Skeletal muscle tissue (tissue), 4 donors: ENCODE data around the gene ULBP3. TPM values are rescaled to one million over a fixed set of nuclear protein-coding genes. Genes with fewer than 3 reads are reported as not detected.

Source experiments
- H3K27ac ChIP-seq: one replicate; pipeline ENCODE4 v1.7.0; 2013; ENCODE audit warnings: mild to moderate bottlenecking, low read depth, low read length, inconsistent platforms
- H3K27me3 ChIP-seq, 3 donors: one replicate each; pipeline ENCODE4 v1.7.0; 2013; ENCODE audit warnings: low read length in 3 of 3; ENCODE audit not compliant: control insufficient read depth in 3 of 3, insufficient read depth in 3 of 3
- H3K36me3 ChIP-seq, 3 donors: one replicate each; pipeline ENCODE4 v1.7.0; 2013; ENCODE audit warnings: low read length in 3 of 3; ENCODE audit not compliant: control insufficient read depth in 3 of 3, insufficient read depth in 3 of 3
- H3K4me1 ChIP-seq, 3 donors: one replicate each; pipeline ENCODE4 v1.7.0; 2013; ENCODE audit warnings: low read length in 3 of 3, mild to moderate bottlenecking in 3 of 3; ENCODE audit not compliant: control insufficient read depth in 3 of 3, insufficient read depth in 3 of 3
- H3K4me3 ChIP-seq, 3 donors: one replicate each; pipeline ENCODE4 v1.7.0; 2013; ENCODE audit warnings: low read length in 3 of 3
- H3K9ac ChIP-seq, 3 donors: one replicate each; pipeline ENCODE4 v1.7.0; 2013; ENCODE audit warnings: low read length in 3 of 3, mild to moderate bottlenecking in 3 of 3, moderate library complexity in 2 of 3, low read depth in 1 of 3
- H3K9me3 ChIP-seq, 3 donors: one replicate each; pipeline ENCODE4 v1.7.0; 2013; ENCODE audit warnings: low read length in 3 of 3; ENCODE audit not compliant: control insufficient read depth in 3 of 3
- total RNA-seq: library from RNA; depleted of rRNA; stranded (reverse); fragments of >200 nt; gene quantifications from one replicate; pipeline ENCODE4 v1.2.3, GENCODE V29; 2014
- donor health status: Osteomylitis.

ULBP3 gene
- total RNA-seq, result 1.0 TPM

DNA sequence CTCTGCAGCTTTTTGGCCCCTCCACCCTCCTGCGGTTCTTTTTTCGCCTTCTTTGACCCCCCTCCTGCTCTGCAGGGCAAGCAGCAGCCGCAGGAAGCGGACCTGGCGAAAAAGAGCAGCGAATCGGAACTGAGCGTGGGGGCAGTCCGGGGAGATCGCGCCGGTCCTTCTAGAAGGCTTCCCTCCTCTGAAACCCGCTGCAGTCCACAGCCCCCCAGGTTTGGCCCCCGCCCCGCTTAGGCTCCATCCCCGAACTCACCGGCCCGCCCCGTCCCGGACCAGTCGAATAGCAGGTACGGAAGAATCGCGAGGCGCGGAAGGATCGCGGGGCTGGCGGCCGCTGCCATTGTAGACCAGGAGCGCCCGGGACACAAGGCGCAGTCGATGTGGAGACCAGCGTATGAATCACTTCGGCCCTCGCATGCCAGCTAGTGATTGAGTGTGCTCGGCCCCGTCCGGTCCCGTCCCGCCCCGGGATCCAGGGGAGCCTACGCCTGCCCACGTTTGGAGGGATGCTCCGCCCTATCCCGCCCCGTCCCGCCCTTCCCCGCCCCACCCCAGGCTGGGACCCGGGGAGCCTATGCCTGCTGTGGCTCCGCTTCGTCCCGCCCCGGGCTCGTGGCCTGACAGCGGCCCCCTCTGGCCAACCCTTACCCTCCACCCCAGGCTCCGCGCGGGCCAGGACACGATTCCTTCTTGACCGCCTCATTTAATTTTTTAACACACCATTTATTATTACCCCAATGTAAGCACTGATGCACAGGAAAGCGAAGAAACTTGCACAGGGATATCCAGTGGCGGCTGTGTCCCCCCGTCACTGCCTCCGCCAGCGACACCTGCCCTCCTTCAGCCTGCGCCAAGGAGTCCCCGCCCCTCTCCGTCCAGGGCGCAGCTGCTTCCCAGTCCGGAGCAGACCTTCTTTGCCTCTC, at the start of gene ULBP3:
ULBP3 (minus strand) TSS at position 402 of the 929 bp plus-strand sequence; CDS start at position 347, 55 bp downstream.
- H3K27me3 ChIP-seq, result peaks cover 3 to 6% (median 5%) of the 10 kb centered on the region in 3 donors
- H3K4me1 ChIP-seq, result peaks cover 3 to 7% (median 6%) of the 10 kb centered on the region in 3 donors
- peak within 1 kb of the TSS; percentile 20 to 70 (median 47) for H3K9ac ChIP-seq
- H3K4me3 ChIP-seq, result peak within 1 kb of the TSS; percentile 59 to 76 (median 66)
- H3K9me3 ChIP-seq, result no peaks in the 10 kb centered on the region
- no peaks in the 10 kb centered on the region for H3K36me3 ChIP-seq
- H3K27ac ChIP-seq, result no peak within 1 kb of the TSS

DNA sequence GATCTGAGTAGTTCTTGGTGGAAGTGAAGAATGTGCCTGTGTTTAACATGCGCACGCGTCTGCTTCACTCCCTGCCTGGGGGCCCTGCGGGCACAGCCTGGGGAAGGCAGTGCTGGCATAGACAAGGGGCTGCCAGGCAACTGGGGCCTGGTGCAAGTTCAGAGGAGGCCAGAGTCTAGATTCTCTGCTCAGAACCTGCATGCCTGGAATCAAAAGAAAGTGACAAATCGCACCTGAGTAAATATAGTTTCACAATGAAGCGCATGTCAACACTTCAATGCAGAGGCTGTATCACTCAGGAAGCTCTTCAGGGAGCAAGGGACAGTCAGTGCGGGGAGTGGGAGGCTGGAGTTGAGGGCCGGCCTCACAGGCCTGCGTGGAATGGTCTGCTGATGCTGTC, 49.7 kb upstream of the ULBP3 start:
- H3K27me3 ChIP-seq, result no peaks in the 10 kb centered on the region
- H3K27ac ChIP-seq, result no peak overlapping the region
- H3K9me3 ChIP-seq, result no peaks in the 10 kb centered on the region
- no peak overlapping the region for H3K9ac ChIP-seq
- H3K4me1 ChIP-seq, result no peaks in the 10 kb centered on the region
- H3K36me3 ChIP-seq, result no peaks in the 10 kb centered on the region
- H3K4me3 ChIP-seq, result no peak overlapping the region

DNA sequence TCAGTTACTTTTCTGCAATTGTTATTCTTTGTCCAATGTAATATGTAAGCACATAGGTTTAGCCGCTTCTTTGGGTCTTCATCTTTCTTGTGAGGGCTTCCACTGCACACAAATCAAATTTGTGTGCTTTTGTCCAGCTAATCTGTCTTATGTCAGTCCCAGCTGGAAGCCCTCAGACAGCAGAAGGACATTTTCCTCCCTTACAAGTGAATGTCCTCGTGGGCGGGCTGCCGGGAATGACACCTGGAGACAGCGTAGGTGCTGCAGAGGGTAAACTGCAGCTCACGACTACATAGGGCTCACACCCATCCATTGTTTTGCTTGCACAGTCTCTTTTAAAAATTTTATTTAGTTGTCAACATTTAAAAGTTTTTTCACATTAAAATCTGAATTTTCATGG, 49.3 kb upstream of the ULBP3 start:
- H3K4me1 ChIP-seq, result no peaks in the 10 kb centered on the region
- H3K27ac ChIP-seq, result no peak overlapping the region
- H3K27me3 ChIP-seq, result no peaks in the 10 kb centered on the region
- H3K9me3 ChIP-seq, result no peaks in the 10 kb centered on the region
- H3K9ac ChIP-seq, result no peak overlapping the region
- no peaks in the 10 kb centered on the region for H3K36me3 ChIP-seq
- no peak overlapping the region for H3K4me3 ChIP-seq

DNA sequence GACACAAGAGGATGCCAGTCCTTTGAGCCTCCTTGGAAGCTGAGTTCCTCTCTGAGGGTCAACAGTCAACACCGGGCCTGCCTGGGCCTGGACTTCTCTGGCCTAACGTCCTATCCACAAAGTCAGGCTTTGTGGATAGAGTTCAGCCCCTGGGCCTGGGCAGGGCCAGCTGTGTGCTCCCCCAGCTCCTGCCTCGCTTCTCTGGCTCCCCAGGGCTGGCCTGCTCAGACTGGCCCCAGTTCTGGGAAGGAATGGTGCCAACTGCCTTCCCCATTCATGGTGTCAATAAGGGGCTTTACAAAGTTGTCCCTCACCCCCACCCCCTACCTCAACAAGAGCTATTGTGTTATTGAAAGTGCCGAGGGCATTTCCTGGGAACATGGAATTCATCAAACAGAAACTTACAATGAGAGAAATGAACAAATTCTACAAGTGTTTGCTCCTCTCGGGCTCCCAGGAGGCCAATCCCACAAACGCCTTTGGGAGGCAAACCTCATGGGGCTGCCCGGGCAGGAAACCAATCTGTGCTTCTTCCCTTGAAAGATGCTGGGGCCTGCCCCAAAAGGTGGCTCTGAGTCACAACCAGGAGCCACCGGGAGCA, 47.4 kb upstream of the ULBP3 start:
- no peak overlapping the region for H3K4me3 ChIP-seq
- no peaks in the 10 kb centered on the region for H3K36me3 ChIP-seq
- H3K9ac ChIP-seq, result no peak overlapping the region
- no peaks in the 10 kb centered on the region for H3K4me1 ChIP-seq
- no peaks in the 10 kb centered on the region for H3K9me3 ChIP-seq
- H3K27me3 ChIP-seq, result peaks cover 0 to 2% (median 2%) of the 10 kb centered on the region in 3 donors
- no peak overlapping the region for H3K27ac ChIP-seq

DNA sequence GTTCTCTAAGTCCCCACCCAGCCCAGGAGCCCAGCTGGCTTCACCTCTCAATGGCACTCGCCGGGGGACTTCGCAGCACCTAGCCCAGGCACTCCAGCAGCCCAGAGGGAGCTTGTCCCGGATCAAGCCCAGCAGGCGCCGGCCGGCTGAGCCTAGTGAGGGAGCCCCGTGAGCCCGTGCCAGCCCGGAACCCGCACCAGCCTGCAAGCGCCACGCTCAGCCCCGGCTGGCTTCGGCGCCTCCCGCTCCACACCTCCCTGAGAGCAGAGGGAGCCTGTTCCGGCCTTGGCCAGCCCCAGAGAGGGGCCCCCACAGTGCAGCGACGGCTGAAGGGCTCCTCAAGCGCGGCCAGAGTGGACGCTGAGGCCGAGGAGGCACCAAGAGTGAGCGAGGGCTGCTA, 46.8 kb upstream of the ULBP3 start:
- Histone ChIP-seq H3K27me3 (peaks cover 0 to 5% (median 3%) of the 10 kb centered on the region in 3 donors), H3K4me1 (no peaks in the 10 kb centered on the region), H3K36me3 (no peaks in the 10 kb centered on the region), H3K4me3 (no peak overlapping the region), H3K9ac (no peak overlapping the region), H3K27ac (no peak overlapping the region), H3K9me3 (no peaks in the 10 kb centered on the region)

DNA sequence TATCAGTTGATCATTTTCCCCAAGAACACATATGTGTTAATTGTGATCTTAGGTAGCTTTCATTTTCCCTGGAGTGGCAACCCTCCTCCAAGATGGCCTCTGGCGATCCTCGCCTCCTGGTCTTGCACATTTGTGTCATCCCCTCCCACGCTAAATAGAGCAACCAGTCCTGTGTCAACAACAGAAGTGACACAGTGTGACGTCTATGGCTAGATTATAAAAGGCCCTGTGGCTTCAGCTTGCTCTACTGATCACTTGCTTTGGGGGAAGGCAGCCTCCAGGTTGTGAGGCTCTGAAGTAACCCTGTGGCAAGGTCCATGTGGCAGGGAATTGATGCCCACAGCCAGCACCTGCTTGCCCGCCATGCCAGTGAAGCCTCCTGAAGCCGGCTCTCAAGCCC, 43.3 kb upstream of the ULBP3 start:
- Histone ChIP-seq H3K27me3 (peaks cover 0 to 5% (median 3%) of the 10 kb centered on the region in 3 donors), H3K27ac (no peak overlapping the region), H3K4me1 (no peaks in the 10 kb centered on the region), H3K9me3 (no peaks in the 10 kb centered on the region), H3K36me3 (no peaks in the 10 kb centered on the region), H3K9ac (no peak overlapping the region), H3K4me3 (no peak overlapping the region)

DNA sequence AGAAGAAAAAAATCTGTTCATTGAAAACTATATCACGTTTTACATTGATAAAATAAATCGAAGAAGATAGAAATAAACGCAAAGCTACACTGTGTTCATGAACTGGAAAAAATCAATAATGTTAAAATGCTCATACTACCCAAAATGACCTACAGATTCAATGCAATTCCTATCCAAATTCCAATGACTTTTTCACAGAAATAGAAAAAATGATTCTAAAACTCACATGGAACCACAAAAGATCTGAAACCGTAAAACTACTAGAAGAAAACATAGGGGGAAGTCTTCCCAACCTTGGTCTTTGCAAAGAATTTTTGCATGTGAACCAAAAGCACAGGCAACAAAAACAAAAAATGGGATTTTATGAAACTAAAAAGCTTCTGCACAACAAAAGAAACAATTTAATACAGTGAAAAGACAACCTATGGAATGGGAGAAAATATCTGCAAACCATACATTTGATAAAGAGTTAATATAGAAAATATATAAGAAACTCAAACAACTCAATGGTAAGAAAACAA, 33.9 kb upstream of the ULBP3 start:
- Histone ChIP-seq H3K27me3 (no peaks in the 10 kb centered on the region), H3K9ac (no peak overlapping the region), H3K4me1 (no peaks in the 10 kb centered on the region), H3K27ac (no peak overlapping the region), H3K4me3 (no peak overlapping the region), H3K36me3 (no peaks in the 10 kb centered on the region), H3K9me3 (no peaks in the 10 kb centered on the region)

DNA sequence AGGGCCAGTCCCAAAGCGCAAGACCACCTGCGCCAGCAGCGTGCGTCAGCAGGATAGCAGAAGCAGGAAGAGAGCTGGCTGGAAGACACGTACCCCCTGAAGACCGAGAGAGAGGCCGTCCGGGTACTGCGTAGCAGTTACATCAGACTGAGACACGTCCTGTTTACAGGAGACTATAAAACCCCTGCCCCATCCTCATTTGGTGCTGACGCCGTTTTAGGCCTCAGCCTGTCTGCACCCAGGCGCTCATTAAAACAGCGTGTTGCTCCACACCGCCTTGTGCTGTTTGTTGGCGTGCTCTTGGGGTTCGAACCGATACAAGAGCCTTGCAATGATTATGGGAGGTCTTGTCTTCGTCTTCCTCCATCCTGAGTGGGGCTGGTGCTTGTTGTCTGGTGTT, 31.8 kb upstream of the ULBP3 start:
- H3K4me3 ChIP-seq, result no peak overlapping the region
- no peaks in the 10 kb centered on the region for H3K27me3 ChIP-seq
- no peak overlapping the region for H3K27ac ChIP-seq
- H3K36me3 ChIP-seq, result no peaks in the 10 kb centered on the region
- no peaks in the 10 kb centered on the region for H3K4me1 ChIP-seq
- H3K9me3 ChIP-seq, result no peaks in the 10 kb centered on the region
- H3K9ac ChIP-seq, result no peak overlapping the region

DNA sequence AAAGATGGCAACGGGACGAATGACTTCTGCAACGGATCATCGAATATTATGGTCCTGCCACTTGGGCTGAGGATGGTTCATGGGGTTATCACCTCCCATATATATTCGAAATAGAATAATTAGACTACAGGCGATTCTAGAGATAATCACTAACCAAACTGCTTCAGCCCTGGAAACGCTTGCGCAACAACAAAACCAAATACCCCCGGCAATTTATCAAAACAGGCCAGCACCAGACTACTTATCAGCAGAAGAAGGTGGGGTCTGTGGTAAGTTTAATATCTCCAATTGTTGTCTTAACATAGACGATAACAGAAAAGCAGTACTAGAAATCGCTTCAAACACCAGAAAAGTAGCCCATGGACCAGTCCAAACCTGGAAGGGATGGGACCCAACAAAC, 31.0 kb upstream of the ULBP3 start:
- Histone ChIP-seq H3K27me3 (peaks cover 0 to 3% (median 0%) of the 10 kb centered on the region in 3 donors), H3K4me3 (no peak overlapping the region), H3K9ac (no peak overlapping the region), H3K36me3 (no peaks in the 10 kb centered on the region), H3K9me3 (no peaks in the 10 kb centered on the region), H3K4me1 (no peaks in the 10 kb centered on the region), H3K27ac (no peak overlapping the region)

DNA sequence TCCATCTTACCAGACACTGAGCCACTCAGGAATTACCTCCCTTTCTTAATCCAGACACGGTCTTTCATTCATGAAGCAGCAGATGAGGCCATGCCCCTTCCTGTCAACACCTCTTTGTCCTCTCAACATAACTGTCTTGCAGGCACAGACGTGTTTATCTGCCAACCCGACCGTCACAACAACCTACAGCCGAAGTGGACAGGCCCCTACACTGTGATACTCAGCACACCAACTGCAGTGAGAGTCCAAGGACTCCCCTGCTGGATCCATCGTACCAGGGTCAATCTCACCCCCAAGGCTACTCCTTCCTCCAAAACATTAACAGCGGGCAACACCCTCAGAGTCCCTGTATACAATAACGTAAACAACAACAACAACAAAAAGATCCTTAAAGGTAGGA, 30.6 kb upstream of the ULBP3 start:
- H3K9me3 ChIP-seq, result no peaks in the 10 kb centered on the region
- H3K4me1 ChIP-seq, result no peaks in the 10 kb centered on the region
- H3K4me3 ChIP-seq, result no peak overlapping the region
- no peak overlapping the region for H3K27ac ChIP-seq
- no peaks in the 10 kb centered on the region for H3K36me3 ChIP-seq
- H3K9ac ChIP-seq, result no peak overlapping the region
- H3K27me3 ChIP-seq, result peaks cover 0 to 3% (median 0%) of the 10 kb centered on the region in 3 donors
